GM23248 (cell line): Measurements from ENCODE around the gene RNF166.

ENCODE experiments used
- EZH2 ChIP-seq: fragments of 200-600 bp; sonication (generic); IDR thresholded peaks from 2 replicates; pipeline ENCODE4 v1.6.1; 2018; ENCODE audit warnings: antibody characterized with exemption, mild to moderate bottlenecking; ENCODE audit not compliant: insufficient read depth, poor library complexity, severe bottlenecking
- EZH2phosphoT487 ChIP-seq: fragments of 200-600 bp; sonication (generic); IDR thresholded peaks from 2 replicates; pipeline ENCODE4 v1.6.1; 2018; ENCODE audit warnings: antibody characterized with exemption, moderate library complexity, mild to moderate bottlenecking, low read depth; ENCODE audit not compliant: insufficient read depth

GRCh38 chr16:88741368-88741767 is 35.2 kb upstream of the RNF166 start:
- TF ChIP-seq EZH2 (no peak), EZH2phosphoT487 (no peak)
